ENCODE data around the gene CACNA2D1. TPM values are rescaled to one million over a fixed set of nuclear protein-coding genes. Genes with fewer than 3 reads are reported as not detected.

Gene CACNA2D1
- total and polyA plus RNA-seq, 8 donors, result 0.79 to 5.0 (median 2.1) TPM

GRCh38 chr7:82455295-82455694, 11.7 kb upstream of the CACNA2D1 start:
- Histone ChIP-seq H3K27ac (no peak overlapping the region), H3K36me3 (no peaks in the 10 kb centered on the region), H3K27me3 (no peaks in the 10 kb centered on the region), H3K4me3 (no peak overlapping the region), H3K4me1 (no peaks in the 10 kb centered on the region), H3K9me3 (no peaks in the 10 kb centered on the region)
- no peak for DNase-seq
- TF ChIP-seq CTCF (IDR thresholded peaks at IDR 0.05), result no peak
- FAIRE-seq, result no peak
- no peak for ATAC-seq
- 71 to 81% methylated on average over 3 of the region's 3 CpGs for WGBS, 2 donors
- intact Hi-C loops (cut with DNase I), result no loop called here

GRCh38 chr7:82450759-82451158, 7.2 kb upstream of the CACNA2D1 start:
- DNase-seq (no peak), FAIRE-seq (no peak), ATAC-seq (no peak)
- intact Hi-C loops (cut with DNase I), result no loop called here
- 54 to 63% methylated on average over 7 of the region's 7 CpGs for WGBS, 2 donors
- no peak overlapping the region for H3K4me3 ChIP-seq
- H3K27me3 ChIP-seq, result peaks cover 0 to 8% (median 2%) of the 10 kb centered on the region in 4 donors
- H3K4me1 ChIP-seq, result no peaks in the 10 kb centered on the region
- H3K27ac ChIP-seq, result no peak overlapping the region
- H3K36me3 ChIP-seq, result no peaks in the 10 kb centered on the region
- H3K9me3 ChIP-seq, result no peaks in the 10 kb centered on the region
- TF ChIP-seq CTCF (IDR thresholded peaks at IDR 0.05), result no peak

GRCh38 chr7:82449910-82450309, 6.3 kb upstream of the CACNA2D1 start:
- WGBS, 2 donors, result 75 to 82% methylated on average over 2 of the region's 2 CpGs
- intact Hi-C loops (cut with DNase I), result no loop called here
- no peak for FAIRE-seq
- Histone ChIP-seq H3K4me3 (no peak overlapping the region), H3K27ac (no peak overlapping the region), H3K36me3 (no peaks in the 10 kb centered on the region), H3K27me3 (peaks cover 0 to 10% (median 2%) of the 10 kb centered on the region in 4 donors), H3K4me1 (no peaks in the 10 kb centered on the region), H3K9me3 (no peaks in the 10 kb centered on the region)
- no peak for TF ChIP-seq CTCF (IDR thresholded peaks at IDR 0.05)
- no peak for ATAC-seq
- DNase-seq, result no peak

- ATAC-seq (no peak), FAIRE-seq (no peak), DNase-seq (no peak)
- Histone ChIP-seq H3K4me3 (no peak overlapping the region), H3K4me1 (no peaks in the 10 kb centered on the region), H3K27ac (no peak overlapping the region), H3K36me3 (no peaks in the 10 kb centered on the region), H3K27me3 (peaks cover 0 to 10% (median 2%) of the 10 kb centered on the region in 4 donors), H3K9me3 (no peaks in the 10 kb centered on the region)
- intact Hi-C loops (cut with DNase I), result no loop called here
- no peak for TF ChIP-seq CTCF (IDR thresholded peaks at IDR 0.05)
Measured at GRCh38 chr7:82446897-82447296, 3.3 kb upstream of the CACNA2D1 start.

GRCh38 chr7:82445271-82445670, 1.7 kb upstream of the CACNA2D1 start:
- TF ChIP-seq CTCF (IDR thresholded peaks at IDR 0.05), result no peak
- Histone ChIP-seq H3K9me3 (no peaks in the 10 kb centered on the region), H3K4me3 (no peak overlapping the region), H3K27me3 (peaks cover 0 to 17% (median 13%) of the 10 kb centered on the region in 4 donors), H3K27ac (no peak overlapping the region), H3K4me1 (no peaks in the 10 kb centered on the region), H3K36me3 (no peaks in the 10 kb centered on the region)
- FAIRE-seq (no peak), DNase-seq (no peak), ATAC-seq (no peak)
- intact Hi-C loops (cut with DNase I), result no loop called here
- 93% methylated on average over 3 of the region's 3 CpGs for WGBS, 2 donors

Data from pancreas (tissue), 10 donors.